ENCODE data around the gene FAM72D.
"Not testable (repeated sequence)": the region's sequence is repeated elsewhere in the genome, so short reads cannot be mapped to it uniquely, and the experiment has no call there.

The FAM72D gene

GRCh38 chr1:145155873-145156272, 60.1 kb downstream of the FAM72D start:
- not testable (repeated sequence) for DNase-seq

GRCh38 chr1:145156891-145157610, 61.3 kb downstream of the FAM72D start:
- not testable (repeated sequence) for DNase-seq

DNA sequence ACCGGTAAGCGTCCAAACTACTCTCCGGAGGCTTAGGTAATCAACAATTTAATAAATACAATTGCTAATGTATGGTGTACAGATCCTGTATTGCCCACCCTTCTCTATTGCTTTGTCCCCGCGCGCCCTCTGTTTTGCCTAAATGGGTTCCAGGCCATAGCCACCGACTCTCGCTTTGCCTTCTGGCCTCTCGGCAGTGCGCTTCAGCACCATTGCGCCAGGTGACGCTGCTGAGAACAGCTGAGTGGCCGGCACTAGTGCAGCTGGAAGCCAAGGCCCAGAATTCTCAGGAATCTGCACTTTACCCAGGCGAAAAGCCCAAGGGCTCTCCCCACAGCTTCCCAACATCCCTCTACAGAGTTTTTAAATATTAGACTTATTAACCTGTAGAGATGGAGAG, 61.9 kb downstream of the FAM72D start:
- not testable (repeated sequence) for DNase-seq

DNA sequence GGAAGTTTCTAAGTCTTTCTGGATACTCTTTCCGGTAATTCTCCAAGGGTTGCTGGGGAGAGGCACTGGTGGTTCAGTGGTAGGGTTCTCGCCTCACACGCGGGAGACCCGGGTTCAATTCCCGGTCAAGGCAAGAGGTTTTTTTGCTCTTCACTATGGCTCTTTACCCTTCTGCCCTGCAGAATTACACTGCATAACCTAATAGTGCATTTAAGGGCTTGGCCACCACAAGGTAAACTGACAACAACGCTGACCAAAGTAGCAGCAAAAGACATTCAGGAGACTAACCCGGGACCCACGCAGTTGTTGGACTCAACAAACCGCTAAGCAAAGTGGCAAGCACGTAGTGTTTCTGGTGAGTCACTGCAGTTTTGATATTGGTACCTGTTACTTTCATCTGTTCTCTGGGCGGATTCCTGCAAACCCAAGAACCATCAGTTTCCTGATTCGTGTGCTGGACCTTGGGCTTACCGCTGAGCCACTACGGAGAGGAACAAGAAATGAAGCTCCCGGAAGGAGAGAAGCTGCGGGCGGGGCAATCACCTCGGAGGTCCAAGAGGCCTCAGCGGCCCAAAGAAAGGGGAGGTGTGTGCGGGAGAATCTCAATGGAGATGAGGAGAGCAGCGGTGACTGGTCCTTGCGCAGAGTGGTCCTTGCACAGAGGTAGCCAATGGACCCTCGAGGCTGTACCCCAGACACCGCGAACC, 65.4 kb downstream of the FAM72D start:
- DNase-seq, result not testable (repeated sequence)
